NCI-H1694 treated with DMSO at 0.1 percent for 48 hours (cell line): ENCODE measurements around the gene SNAP25.
A peak's percentile ranks its signal among the peaks of the same experiment; 100 is the strongest.

Experiments
- DNase-seq: peaks from one replicate; lab custom pipeline; 2025; lab: John Stamatoyannopoulos, UW

SNAP25 gene

DNA sequence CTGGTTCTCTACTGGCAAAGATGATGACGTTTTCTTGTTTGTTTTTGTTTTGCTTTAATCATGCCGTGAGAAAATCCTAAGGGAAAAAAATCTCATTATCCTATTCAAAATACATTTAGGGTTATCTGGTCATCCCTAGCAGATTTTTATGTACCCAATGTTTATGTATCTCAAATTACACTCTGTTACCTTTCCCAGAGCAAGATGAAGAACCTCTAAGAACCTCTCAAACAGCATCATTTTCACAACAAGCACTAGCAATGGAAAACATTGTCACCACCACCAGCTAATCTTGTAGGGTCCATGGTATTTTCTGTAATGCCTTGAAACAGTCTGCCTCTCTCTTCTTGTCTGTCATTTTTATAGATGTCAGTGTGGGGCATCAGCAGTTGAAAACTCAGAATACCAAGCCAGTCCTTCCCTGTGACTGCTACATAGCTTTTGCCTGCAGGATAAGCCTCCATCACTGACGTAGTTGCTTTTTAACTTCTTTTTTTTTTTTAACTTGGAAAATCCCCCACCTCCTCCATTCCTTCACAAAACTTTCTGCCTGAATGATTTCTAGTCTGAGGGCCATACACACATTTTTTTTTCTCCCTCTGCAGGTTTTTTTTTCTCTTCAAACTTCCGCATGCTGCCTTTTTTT, 2.4 kb upstream of the SNAP25 start:
- DNase-seq, result no peak

DNA sequence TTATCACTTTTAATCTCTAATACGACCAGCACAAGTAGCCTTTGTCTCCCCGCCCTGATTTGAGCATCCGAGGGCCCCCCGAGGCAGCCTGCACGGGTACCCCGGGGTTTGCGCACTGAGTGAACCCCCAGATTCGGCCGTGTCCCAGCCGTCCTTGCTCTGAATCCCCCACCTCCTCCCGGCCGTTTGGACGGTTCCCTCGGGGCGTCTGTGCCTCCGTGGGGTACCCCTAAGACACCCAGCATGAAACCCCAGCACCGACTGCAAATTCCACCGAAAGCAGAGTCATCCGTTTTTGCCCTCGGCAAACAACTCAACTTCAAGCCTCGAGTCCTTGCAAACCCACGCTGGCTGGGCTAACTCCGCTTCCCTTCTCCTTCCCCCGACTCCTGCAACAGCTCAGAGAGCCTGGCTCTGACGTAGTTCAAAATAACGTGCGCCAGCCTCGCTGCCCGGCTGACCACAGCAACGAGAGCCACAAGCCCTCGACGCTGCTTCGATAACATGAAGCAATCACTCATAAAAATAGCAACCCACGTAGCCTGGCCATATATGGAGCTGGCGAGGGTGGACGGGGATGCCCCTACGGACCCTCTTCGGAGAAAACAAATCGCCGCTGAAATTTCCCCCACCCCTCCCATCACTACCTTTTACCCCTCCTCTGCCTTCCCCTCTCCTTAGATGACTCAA, 764 bp upstream of the SNAP25 start:
- no peak for DNase-seq

DNA sequence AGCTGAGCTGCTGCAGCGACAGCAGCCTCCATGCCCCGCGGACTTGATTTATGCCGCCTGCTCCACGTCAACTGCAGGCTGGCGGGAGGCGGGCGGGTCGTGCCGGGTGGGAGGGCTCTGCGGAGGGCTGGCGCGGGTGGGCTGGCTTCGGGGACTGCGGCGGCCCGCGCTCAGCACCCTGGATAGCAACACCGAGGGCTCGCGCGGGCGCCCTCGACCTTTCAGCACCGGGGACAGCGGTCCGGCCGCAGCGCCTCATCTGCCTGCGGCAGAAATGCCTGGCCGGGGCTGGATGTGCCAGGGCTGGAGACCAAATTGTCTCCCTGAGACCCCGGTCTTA, 792 bp downstream of the SNAP25 start:
- DNase-seq, result no peak

DNA sequence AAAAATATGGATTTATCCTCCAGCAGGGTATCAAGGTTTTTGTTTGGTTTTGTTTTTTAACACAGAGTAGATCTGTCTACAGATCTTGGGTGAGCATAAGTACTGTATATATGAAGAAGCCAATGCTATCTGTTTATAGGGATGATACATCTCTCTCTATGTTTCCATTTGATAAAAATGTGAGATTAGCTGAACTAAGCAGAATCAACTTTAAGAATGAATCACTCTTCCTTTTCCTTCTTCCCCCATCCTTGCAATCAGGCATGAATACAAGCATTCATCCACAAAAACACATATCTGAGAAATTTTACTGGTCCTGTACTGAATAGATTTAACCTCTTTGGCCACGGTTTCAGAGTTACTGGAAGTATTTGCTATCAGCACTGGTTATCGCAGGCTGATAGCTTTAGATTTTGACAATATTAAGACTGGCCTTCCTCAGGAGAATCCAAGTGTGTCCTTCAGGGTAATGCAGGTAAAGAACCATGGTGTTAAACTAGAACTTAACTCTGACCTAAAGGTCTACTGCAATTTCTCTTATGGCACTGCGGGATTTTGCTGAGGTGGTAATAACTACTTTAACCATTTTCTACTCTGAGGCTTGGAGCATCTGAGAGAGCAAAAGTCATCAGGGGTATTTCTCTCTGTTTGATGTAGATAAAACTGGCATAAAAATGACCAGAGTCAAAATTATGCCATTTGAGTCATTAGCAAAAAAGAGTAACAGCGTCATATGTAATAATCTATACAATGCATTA, 1.5 kb downstream of the SNAP25 start:
- no peak for DNase-seq

DNA sequence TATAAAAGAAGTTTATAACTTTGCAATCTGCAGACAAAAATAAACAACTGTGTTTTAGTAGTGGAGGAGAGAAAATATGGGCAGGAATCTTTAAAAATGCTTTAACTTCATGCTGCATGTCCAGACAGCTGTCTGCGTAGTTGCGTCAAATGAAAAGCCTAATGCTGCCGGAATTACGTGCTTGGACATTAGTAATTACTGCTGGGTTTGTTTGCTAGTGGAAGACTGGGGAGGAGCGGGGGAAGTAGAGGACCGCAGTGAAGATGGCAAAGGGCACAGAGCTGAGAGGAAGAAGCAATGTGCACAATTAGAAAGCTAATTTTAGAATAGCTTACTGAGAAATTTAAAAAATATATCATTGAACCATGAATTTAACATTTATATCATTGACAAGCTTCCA, 2.4 kb downstream of the SNAP25 start:
- no peak for DNase-seq

DNA sequence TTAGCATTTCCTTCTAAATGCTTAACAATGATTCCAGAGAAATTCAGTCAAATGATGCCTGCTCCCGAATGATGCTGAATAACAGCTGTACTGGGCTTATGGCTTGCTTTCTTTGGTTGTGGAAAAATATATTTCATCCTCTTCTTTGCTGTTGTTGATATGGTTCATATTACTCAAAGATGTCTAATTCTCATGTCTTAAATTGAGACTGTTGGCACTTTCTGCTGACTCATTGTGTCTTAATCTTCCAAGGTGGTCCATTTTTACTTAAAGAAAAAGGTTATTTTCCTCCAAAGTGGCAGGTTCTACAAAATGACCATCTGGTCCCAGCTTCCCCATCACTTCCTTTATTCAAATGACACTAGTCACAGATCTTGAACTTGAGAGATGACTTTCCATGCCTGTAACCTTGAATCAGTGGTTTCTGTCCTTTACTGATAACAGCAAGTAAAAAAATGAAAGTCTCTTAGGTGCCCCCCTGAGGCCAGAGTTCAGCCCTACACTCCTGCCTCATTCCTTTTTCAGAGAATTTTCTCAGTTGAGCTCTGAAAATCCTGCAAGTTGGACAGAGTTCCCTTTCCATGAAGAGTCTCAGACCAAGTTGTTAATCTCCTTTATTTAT, 6.9 kb downstream of the SNAP25 start:
- peak; percentile 33 for DNase-seq

DNA sequence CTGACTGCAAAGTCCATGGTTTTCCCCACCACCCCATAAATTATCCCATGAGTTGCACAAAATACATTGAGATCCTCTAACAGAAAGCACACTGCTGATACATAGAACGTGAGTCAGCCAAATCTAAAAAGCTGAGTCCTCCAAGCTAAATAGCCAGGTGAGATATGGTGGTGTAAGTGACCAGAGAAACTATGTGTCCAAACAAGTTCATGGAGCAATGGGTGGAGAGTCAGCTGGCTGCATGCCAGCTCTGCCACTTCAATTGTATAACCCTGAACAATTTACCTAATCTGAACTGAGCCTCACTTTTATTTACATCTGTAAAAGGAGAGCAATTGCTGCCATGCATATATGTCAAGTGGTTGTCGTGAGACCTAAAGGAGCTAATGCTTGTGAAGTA, 9.7 kb downstream of the SNAP25 start:
- DNase-seq, result no peak

DNA sequence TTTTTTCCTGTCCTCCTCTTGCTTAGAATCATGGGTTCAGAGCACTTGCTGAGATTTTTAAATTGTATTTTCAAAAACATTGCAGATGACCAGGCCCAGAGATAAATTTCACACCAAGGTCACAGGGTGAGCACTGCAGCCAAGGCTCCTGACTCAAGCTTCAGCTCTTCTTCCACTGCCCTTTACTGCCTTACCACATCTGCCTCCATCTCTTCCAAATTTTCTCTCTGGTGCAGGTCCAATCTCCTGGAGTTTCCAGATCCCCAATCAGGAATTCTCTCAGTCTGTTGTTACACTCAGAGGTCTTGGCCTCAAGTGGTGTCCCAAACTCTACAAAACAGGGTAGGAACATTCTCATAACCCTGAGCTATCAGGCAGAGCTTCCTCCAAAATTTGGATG, 12.7 kb downstream of the SNAP25 start:
- DNase-seq, result no peak

DNA sequence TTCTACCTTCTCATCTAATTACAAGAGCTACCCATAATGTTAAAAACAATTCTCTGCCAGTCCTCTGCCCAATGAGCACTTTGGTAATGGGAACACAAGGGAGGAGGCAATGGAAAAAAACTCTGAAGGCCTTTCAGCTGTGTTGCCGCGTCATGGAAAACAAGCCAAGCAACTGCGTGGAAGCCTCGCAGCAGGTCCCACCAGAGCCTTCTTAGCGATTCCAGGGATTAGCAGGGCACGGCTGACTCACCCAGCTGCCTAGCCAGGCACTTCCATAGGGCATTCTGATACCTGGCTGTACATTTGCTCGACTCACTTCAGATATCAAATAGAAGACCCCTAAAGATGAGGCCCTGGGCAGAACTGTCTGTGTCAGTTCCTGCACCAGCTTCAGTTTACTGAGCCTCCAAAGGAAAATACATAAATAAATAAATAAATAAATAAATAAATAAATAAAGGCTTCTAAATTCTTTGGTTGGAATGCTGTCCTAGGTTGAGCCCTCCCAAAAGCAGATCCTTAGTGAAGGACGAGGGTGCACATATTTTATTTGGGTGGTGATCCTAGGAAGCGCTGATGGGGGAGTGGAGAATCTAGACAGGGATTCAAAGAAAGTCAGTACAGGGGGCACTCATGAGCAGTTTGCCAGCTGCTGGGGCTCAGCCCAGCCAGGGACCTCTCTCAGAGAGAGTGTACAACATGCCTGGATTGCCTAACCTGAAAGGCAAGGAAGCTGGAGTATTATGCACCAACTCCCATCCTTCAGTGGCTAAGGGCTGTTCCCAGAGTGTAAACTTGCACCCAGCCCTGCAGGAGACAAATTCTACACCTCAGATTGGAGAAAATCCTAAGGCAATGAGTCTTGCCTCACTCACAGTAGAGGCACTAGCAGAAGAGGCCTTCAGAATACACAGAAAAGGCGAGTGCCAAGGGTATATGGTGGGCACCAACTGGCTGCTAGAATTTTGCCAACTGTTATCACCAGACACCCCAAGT, 18.2 kb downstream of the SNAP25 start:
- DNase-seq, result no peak

DNA sequence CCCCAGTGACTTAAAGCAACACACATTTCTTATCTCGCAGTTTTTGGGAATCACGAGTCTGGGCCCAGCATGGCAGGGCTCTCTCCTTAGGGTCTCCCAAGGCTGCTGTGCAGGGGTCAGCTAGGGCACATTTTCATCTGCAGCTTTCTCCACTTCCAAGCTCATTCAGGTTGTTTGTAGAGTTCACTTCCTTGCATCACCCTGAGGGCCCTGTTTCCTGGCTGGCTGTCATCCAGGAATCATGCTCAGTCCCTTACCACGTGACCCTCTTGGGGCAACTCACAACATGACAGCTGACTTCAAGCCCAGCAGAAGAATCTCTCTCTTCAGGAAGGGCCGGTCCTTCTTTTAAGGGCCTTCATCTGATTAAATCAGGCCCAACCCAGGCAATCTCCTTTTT, 21.3 kb downstream of the SNAP25 start:
- DNase-seq, result no peak

DNA sequence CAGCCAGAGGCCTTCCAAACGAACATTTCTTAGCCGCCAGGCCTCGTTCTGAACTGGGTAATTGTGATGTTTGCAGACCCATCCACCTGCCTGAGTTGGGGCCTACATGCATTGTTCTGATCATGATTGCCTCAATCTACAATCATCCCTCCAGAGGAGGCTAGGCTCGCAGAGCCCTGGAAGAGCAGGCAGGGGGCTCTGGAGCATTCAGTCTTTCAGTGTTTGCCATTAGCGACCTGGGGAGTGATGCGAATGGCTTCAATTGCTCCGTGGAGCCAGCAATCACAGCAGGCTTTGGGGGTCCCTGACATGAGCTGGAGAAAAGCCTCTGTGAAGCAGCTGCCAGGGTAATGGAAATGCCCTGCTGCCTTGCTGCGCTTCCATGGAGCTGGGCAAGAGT, 22.0 kb downstream of the SNAP25 start:
- DNase-seq, result no peak

DNA sequence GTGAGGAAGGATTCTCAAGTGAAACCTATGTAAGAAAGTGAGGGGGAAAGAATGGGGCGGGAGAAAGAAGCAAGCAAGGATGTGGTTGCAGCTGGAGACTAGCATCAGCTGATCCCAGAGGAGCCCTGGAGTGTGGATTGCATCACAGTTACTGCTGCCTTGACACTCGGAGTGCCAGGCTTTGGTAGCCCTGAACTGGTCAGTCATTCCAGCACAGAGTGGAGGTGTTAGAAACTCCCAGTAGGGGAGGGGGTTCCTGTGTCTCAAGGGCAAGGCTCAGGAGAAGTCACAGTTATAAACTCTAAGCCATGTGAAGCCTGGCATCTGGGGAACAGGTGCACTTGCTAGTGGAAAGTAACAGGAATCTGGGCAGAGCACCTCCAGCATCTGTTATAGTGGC, 23.5 kb downstream of the SNAP25 start:
- DNase-seq, result no peak

DNA sequence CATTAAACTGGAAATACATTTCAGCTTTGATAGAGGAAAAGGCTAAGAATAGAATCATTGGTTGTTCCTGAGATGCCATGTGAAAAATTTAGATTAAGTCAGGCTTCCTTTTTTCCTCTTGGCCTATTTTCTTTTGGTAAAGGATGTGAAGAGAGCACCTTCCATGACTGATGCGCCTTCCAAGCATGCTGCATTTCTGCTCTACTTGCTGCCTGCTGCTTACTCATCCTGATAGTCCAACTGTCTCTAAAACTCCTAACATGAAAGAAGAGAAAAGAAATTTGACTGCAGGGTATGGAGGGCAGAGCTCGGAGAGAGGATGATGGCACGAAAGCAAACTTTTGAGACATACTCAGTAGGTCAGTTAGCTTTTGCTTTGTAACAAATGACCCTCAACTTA, 28.8 kb downstream of the SNAP25 start:
- no peak for DNase-seq

DNA sequence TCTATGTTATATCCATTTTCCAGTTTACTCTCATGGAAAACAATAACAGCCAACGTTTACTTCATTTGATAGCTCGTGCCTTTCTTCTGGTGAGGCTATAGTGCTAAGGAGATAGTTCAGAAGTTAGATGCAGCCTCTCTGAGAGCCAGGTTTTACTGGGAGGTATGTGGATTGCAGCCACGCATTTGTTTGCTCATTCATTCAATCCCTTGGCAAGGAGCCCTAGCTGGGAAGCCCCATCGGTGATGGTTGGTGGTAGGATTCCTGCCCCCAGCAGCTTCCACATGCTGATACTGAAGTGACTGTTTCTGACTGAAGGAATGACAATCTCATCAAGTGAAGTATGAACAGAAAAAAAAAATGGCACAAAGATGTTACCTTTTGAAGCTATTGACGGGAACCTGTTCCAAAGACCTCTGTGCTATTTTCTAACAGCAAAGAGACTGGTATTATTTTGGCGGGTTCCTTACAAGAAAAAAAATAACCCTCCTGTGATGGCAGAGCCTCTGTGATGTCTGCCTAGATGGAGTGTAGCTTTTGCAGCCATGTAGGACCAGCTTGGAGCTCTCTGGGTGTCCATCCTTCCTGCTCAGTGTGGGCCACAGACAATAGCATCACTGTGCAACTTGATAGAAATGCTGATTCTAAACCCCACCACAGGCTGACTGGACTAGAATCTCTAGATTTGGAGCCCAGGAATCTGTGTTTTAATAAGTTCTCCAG, 30.6 kb downstream of the SNAP25 start:
- DNase-seq, result peak; percentile 37

DNA sequence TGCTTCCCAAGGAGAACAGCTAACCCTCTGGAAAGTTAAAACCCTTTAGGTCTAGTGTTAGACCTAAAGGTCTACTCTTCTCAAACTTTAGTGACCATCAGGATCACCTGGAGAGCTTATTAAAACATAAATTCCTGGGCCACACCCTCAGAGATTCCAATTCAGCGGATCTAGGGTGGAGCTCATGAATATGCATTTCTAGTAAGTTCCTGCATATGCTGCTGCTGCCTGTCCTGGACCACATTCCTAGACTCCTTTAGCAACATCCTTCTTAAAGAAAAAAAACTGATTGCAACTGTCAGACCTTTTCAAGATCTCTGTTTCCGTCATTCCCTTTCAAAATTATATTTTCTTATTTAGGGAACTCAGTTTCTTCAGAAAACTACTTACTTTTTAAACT, 31.2 kb downstream of the SNAP25 start:
- no peak for DNase-seq

DNA sequence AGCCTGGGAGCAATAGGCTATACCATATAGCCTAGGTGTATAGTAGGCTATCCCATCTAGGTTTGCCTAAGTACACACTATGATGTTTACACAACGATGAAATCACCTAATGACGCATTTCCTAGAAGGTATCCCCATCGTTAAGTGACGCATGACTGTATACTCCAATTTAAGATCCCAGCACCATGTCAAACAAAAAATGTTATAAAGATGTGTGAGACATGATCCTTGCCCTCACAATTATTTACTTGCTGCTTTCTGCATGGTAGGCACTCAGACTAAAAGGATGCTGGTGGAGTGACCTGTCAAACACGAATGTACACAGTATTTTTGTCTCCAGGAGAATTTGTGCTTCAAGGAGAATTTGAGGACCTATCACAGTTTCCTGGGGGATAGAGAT, 32.3 kb downstream of the SNAP25 start:
- no peak for DNase-seq

DNA sequence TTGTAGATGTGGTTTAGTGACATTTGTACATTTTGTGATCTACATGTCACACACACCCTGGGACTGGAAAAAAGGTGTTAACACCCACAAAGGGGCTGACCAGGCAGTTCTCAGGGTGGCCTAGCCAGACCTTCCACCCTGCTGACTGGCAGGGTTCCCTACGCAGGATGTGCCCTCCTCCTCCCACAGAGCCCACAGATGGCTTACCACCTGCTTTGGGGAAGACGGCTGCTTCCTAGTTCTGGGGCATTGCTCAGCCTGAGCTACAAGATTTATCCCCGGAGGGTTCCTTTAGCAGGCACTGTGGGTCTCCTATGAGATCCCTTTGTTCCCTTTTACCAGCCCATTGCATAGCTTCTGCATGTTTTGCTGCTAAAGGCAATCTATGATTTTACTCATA, 35.1 kb downstream of the SNAP25 start:
- peak; percentile 33 for DNase-seq

DNA sequence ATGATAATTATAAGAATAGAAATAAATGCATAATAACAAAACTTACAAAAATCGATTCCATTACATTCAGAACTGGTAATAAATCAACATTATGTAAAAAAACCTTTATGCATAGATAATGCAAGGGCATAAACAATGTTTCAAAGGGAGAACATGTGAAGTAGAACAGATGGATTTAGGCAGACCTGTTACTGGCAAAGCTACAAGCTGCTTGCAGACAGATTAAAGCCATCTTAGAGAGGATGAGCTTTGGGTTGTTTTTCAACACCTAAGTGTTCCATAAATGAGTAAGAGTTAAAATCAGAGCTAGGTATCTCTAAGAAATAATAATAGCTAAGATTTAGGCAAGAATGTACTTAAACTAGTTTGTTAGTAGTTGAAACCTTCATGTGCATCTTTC, 37.2 kb downstream of the SNAP25 start:
- DNase-seq, result no peak

DNA sequence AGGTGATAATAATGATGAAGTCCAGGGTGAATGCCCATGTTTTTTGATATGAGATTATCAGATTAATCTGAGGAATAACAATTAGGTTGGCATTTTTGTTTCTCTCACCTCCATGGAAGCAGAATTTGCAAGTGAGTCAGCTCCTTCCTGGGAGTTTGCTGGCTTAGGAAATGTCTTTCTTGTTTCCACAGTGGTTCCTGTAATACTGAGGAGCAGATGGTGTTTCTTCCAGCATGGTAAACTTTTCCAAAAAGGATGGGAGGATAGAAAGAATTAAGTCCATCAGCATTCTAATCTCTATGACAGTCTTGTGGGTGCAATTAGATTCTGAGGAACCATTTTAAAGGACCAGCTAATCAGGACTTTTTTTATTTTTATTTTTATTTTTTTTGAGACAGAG, 40.5 kb downstream of the SNAP25 start:
- no peak for DNase-seq

DNA sequence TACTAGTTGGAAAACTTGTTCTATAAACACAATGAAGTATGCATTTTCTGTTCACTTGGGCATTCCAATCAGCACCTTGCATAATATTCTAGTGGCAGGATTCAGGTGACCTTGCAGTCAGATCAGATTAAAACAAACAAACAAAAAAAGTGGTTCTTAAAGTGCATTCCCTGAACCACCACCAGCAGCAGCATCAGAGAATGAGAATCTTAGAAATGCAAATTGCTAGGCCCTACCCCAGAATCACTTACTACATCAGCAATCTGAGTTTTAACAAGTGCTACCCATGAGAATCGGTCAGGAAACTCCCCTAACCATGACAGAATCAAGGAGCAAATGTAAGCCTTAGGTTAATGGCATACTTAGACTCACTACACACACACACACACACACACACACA, 41.7 kb downstream of the SNAP25 start:
- DNase-seq, result no peak

DNA sequence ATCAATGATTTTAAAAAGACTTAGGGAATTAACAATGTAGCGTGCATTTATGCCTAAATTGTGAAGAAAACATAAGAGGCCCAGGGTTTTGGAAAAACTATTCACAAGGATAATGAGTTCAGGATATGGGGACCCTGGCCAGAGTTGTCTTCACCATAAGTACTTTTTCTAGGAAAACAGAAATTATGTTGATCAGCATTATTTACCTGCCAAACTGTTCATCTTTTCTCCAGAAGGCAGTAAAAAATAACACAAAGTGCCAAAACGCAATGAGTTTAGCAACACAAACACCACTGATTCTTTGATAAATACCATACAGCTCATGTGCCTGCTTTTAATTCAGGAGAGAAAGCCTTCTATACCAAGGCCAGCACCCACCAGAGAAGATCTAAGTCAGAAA, 43.1 kb downstream of the SNAP25 start:
- no peak for DNase-seq
